ENCODE measurements around the gene DSE.

DSE gene

GRCh38 chr6:116450185-116450710, 79.5 kb downstream of the DSE start:
- no peak for ATAC-seq

GRCh38 chr6:116450769-116451740, 80.3 kb downstream of the DSE start:
- peak in 1 of 2 donors; percentile 30 for ATAC-seq

- ATAC-seq, result no peak
Observed at GRCh38 chr6:116451916-116452315, 81.2 kb downstream of the DSE start.

GRCh38 chr6:116452531-116452930, 81.8 kb downstream of the DSE start:
- no peak for ATAC-seq

GRCh38 chr6:116456106-116456505, 85.4 kb downstream of the DSE start:
- no peak for ATAC-seq

- ATAC-seq, result no peak
Observed at GRCh38 chr6:116456927-116457326, 86.2 kb downstream of the DSE start.

- ATAC-seq, result no peak
Observed at GRCh38 chr6:116458264-116458663, 87.5 kb downstream of the DSE start.

GRCh38 chr6:116459927-116460326, 89.2 kb downstream of the DSE start:
- ATAC-seq, result no peak

- no peak for ATAC-seq
Observed at GRCh38 chr6:116461331-116461931, 90.7 kb downstream of the DSE start, which contains the start of gene CALHM6. CALHM6 (plus strand) TSS chr6:116461375; CDS start chr6:116461930, 555 bp downstream.

GRCh38 chr6:116461932-116462885, 91.5 kb downstream of the DSE start:
- ATAC-seq, result peak; percentile 74 to 79

- no peak for ATAC-seq
Observed at GRCh38 chr6:116463301-116463700, 92.6 kb downstream of the DSE start.

- ATAC-seq, result no peak
Observed at GRCh38 chr6:116465246-116465645, 94.5 kb downstream of the DSE start.

- no peak for ATAC-seq
Observed at GRCh38 chr6:116467096-116467495, 96.3 kb downstream of the DSE start.

GRCh38 chr6:116467514-116467913, 96.8 kb downstream of the DSE start:
- no peak for ATAC-seq

GRCh38 chr6:116468293-116468692, 97.5 kb downstream of the DSE start:
- no peak for ATAC-seq

GRCh38 chr6:116471531-116471930, 100.8 kb downstream of the DSE start:
- ATAC-seq, result no peak

GRCh38 chr6:116472706-116473105, 102.0 kb downstream of the DSE start:
- ATAC-seq, result no peak

- ATAC-seq, result no peak
Observed at GRCh38 chr6:116475141-116475540, 104.4 kb downstream of the DSE start.

GRCh38 chr6:116476002-116476678, 105.4 kb downstream of the DSE start:
- ATAC-seq, result peak; percentile 56 to 80

GRCh38 chr6:116482780-116483179, 112.0 kb downstream of the DSE start:
- ATAC-seq, result no peak

- no peak for ATAC-seq
Observed at GRCh38 chr6:116483616-116484015, 112.9 kb downstream of the DSE start.

Measured in activated CD4-positive, CD25-positive, alpha-beta regulatory T cell treated with anti-CD3 and anti-CD28 coated beads, Interleukin-2, amount 50 U/mL, for 24 hours (primary cell).